Stimulated activated naive B cell treated with anti-CD40 and anti-IgM and Interleukin-4, amounts not matched to agents 10 μg/mL and 1 μg/mL and 100 μg/mL, for 72 hours (primary cell): Measurements from ENCODE around the gene LRRC8C.
A peak's percentile ranks its signal among the peaks of the same experiment; 100 is the strongest.

Source experiments
- ATAC-seq, 2 donors: fragments of 150-1000 bp; cut with Tn5 transposase; replicated peaks; 2 replicates each; pipeline ENCODE4 v1.10.0; 2021; ENCODE audit warnings: moderate library complexity in 1 of 2
- DNase-seq: peaks from one replicate; pipeline ENCODE4 v3.0.0; 2021
- H3K27ac Mint-ChIP-seq: one replicate; pipeline ENCODE4 v1.8.0; 2022; ENCODE audit warnings: mild to moderate bottlenecking, mixed read lengths
- H3K27me3 Mint-ChIP-seq, 2 donors: one replicate each; pipeline ENCODE4 v1.8.0; 2022; ENCODE audit warnings: mixed read lengths in 2 of 2
- H3K36me3 Mint-ChIP-seq, 2 donors: one replicate each; pipeline ENCODE4 v1.8.0; 2022; ENCODE audit warnings: mixed read lengths in 2 of 2, mild to moderate bottlenecking in 1 of 2
- H3K4me1 Mint-ChIP-seq, 2 donors: one replicate each; pipeline ENCODE4 v1.8.0; 2022; ENCODE audit warnings: mixed read lengths in 2 of 2, mild to moderate bottlenecking in 1 of 2
- H3K4me3 Mint-ChIP-seq, 2 donors: one replicate each; pipeline ENCODE4 v1.8.0; 2022; ENCODE audit warnings: mild to moderate bottlenecking in 2 of 2, mixed read lengths in 2 of 2, moderate library complexity in 1 of 2
- H3K9me3 Mint-ChIP-seq, 2 donors: one replicate each; pipeline ENCODE4 v1.8.0; 2022; ENCODE audit warnings: mixed read lengths in 2 of 2, mild to moderate bottlenecking in 1 of 2

Gene LRRC8C

DNA sequence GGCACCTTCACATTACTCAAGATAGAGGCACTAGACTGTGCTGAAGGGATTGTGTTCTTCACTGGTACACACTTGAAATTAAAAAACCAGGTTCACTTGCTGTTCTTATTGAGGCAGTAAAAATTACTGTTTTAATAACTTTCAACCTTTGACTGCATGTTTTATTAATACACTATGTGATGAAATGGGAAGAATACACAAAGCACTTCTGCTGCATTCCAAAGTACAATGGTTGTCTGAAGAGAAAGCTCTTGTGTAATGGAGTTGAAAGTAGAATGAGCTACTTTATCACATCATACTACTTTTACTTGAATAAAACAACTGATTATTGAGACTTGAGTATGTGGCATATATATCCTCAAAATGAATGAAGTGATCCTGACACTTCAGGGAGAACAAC, 49.7 kb downstream of the LRRC8C start:
- Mint-ChIP-seq H3K9me3 (peaks cover 17 to 19% of the 10 kb centered on the region in 2 donors), H3K4me3 (no peak overlapping the region), H3K36me3 (peaks cover 34 to 52% of the 10 kb centered on the region in 2 donors), H3K27me3 (no peaks in the 10 kb centered on the region), H3K27ac (no peak overlapping the region), H3K4me1 (peaks cover 31 to 38% of the 10 kb centered on the region in 2 donors)
- ATAC-seq = no peak
- DNase-seq = no peak

DNA sequence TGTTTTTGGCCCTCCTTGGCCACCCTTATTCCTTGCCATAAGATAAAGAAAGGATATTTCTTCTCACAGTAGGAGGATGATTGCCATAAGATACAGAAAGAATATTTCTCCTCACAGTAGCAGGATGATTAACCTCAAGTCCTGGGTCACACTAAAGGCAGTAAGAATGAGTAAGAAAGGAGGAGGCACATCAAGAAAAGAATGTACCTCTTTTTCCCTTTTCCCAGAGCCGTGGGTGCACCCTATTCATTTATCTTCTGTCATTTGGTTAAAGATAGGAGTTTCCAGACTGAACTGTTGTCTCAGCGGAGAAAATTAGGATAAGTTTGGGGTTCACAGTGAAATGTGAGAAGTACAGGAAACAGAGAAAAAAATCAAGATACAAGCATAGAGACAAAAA, 52.5 kb downstream of the LRRC8C start:
- DNase-seq (no peak), ATAC-seq (no peak)
- Mint-ChIP-seq H3K36me3 (peaks cover 46 to 61% of the 10 kb centered on the region in 2 donors), H3K4me1 (peaks cover 31 to 41% of the 10 kb centered on the region in 2 donors), H3K27me3 (no peaks in the 10 kb centered on the region), H3K9me3 (peaks cover 13 to 15% of the 10 kb centered on the region in 2 donors), H3K4me3 (no peak overlapping the region), H3K27ac (no peak overlapping the region)

DNA sequence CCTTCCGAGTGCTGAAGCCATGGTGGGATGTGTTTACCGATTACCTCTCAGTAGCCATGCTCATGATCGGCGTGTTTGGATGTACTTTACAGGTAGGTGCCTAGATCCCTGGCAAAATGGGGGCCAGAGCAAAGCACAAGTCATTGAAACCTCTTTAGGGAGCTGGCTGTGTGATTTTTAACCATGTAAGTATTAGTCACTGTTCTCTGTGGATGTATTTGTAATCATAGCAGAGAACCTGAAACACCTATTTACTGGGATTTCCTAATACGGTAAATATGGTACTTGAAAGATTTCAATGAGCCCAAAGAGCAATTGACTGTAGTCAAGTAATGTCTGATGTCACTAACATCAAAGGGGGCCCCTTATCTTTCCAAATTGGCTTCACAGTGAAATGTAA, 53.6 kb downstream of the LRRC8C start:
- no peak overlapping the region for H3K4me3 Mint-ChIP-seq
- no peaks in the 10 kb centered on the region for H3K27me3 Mint-ChIP-seq
- no peak for DNase-seq
- H3K9me3 Mint-ChIP-seq = peaks cover 7 to 9% of the 10 kb centered on the region in 2 donors
- peaks cover 43 to 63% of the 10 kb centered on the region in 2 donors for H3K36me3 Mint-ChIP-seq
- H3K4me1 Mint-ChIP-seq = peaks cover 30 to 34% of the 10 kb centered on the region in 2 donors
- H3K27ac Mint-ChIP-seq = no peak overlapping the region
- no peak for ATAC-seq

DNA sequence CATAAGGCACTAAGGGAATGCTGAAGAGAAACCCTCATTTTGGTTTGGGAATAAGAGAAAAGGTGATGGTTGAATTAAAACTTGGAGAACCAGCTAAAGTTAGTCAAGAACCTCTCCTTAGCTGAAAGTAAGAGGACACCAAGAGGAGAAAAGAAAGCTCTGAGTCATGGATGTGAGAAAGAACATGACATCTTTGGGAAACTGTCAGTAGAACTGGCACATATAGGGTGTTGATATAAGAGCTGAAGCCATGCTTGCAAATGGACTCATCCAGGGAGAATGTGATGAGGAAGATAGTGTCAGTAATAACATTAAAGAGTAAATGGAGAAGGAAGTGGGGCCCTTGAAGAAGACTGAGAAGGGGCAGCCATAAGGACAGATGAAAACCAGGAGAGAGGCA, 54.3 kb downstream of the LRRC8C start:
- Mint-ChIP-seq H3K27me3 (no peaks in the 10 kb centered on the region), H3K4me3 (no peak overlapping the region), H3K27ac (no peak overlapping the region), H3K9me3 (peaks cover 7 to 9% of the 10 kb centered on the region in 2 donors), H3K36me3 (peaks cover 42 to 61% of the 10 kb centered on the region in 2 donors), H3K4me1 (peaks cover 30 to 36% of the 10 kb centered on the region in 2 donors)
- DNase-seq (no peak), ATAC-seq (no peak)

DNA sequence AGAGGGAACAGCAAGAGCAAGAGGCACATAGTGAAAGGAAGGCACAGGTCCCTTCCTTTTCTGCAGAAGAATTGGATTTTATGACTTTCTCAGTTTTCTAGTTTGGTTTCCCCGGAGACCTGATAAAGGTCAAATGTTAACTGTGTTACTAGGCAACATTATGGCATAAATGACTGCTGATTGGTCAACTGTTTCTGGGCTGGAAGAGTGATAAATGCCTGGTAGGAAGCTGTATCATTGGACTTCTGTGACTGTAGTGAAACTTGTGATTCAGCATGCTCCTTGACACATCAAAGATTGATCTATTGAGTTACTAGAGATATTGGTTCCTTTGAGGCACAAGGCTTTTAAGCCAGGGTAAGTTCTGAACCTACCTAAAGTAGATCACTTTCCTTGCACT, 55.7 kb downstream of the LRRC8C start:
- ATAC-seq (peak; percentile 27 to 39), DNase-seq (no peak)
- Mint-ChIP-seq H3K27me3 (no peaks in the 10 kb centered on the region), H3K4me3 (no peak overlapping the region), H3K9me3 (peaks cover 7 to 9% of the 10 kb centered on the region in 2 donors), H3K27ac (peak overlapping the region; percentile 74), H3K4me1 (peaks cover 37 to 50% of the 10 kb centered on the region in 2 donors), H3K36me3 (peaks cover 42 to 61% of the 10 kb centered on the region in 2 donors)

DNA sequence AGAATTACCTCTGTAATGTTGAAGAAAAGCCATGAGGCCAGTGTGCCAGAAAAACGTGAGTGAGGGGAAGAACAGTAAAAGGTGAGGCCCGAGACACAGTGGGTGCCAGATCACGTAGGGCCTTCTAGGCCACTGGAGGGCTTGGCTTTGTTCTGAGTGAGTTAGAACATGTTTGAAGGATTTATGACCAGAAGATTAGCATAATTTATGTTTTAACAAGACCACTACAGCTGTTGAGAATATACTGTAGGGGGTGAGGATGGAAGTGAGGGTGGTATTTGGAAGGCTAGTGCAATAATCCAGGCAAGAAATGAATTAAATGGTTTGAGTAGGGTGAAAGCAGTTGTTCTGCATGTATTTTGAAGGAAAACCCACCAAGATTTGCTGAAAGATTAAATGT, 56.3 kb downstream of the LRRC8C start:
- Mint-ChIP-seq H3K27me3 (no peaks in the 10 kb centered on the region), H3K36me3 (peaks cover 42 to 60% of the 10 kb centered on the region in 2 donors), H3K4me3 (no peak overlapping the region), H3K4me1 (peaks cover 40 to 56% of the 10 kb centered on the region in 2 donors), H3K9me3 (peaks cover 7 to 9% of the 10 kb centered on the region in 2 donors), H3K27ac (peak overlapping the region; percentile 74)
- no peak for DNase-seq
- ATAC-seq = no peak

DNA sequence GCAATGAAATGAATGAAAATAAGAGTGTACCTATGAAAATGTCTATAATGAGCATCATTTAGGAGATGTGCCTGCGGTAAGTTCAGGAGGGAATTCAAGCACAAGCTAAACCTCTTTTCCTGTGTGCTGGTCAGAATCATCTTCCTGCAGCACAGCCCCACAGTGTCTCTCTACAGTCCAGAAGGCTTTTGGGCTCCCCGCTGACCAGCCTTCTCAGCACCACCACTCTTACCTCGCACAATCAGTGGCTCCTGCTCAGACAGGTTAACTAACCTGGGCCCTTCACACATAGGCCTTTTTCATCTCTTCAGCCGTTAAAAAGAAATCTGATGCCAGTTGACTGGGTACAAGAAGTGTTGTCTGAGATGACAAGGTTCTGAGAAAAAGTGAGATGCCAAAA, 57.7 kb downstream of the LRRC8C start:
- Mint-ChIP-seq H3K27me3 (no peaks in the 10 kb centered on the region), H3K9me3 (peaks cover 5 to 9% of the 10 kb centered on the region in 2 donors), H3K36me3 (peaks cover 36 to 51% of the 10 kb centered on the region in 2 donors), H3K4me1 (peaks cover 43 to 62% of the 10 kb centered on the region in 2 donors), H3K4me3 (no peak overlapping the region), H3K27ac (peak overlapping the region; percentile 82)
- DNase-seq = no peak
- no peak for ATAC-seq

DNA sequence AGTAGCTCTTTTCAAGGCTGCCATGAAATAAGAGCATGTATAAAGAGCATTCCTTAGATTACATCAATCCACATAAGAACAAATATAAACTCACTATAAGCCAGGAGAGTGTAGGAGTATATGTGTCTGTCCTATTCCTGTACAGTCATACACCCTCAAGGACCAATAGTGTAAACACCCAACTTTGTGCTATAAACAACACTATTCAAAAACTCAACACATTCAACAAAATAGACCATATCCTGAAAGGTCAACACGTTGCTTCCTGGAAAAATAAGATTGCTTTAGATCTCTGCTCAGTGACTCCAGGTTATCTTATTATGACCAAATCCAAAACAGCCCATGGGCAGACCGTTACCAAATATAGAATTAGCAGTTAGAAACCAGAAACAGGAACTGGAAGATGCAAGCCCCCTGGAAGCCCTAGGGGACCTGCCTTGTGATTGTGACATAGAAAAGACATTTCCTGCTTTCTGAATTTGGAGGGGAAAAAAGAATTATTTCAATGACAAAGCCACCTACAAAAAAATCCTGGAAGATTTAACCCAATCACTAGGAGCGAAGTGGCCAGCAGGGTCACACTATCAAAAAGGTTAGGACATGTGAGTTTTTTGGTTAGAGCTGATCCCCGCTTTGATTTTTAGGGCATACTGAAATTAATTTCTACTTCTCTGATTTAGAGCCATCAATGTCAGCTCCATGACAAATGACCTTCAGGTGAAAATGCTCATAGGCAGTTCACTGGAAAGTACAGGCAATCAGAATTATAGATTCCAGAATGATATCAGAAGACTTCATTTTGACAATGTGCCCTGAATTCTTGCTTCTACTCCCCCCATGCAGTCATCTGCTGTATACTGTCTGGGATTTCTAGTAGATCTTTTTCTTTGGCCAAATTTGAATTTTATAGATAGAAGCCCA, 59.9 kb downstream of the LRRC8C start:
- peak overlapping the region; percentile 14 to 56 for H3K4me3 Mint-ChIP-seq

DNA sequence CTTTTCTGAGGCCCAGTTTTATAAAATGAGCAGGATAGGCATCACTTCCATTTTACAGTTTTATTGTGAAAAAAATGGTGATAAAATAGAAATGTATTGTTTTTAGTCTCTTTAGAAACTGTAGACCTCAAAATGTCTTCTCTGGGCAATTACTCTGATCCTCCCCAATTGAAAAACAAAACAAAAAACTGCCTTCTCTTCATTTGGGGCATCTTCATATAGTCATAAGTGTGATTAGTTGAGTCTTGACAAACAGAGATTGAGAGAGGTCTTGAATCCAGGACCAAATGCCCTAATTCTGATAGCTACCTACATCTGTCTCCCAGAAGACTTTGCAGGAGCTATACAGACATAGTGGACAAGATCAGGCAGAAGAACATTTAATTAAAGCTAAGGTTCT, 62.9 kb downstream of the LRRC8C start:
- no peak overlapping the region for H3K4me3 Mint-ChIP-seq
- peaks cover 34 to 78% of the 10 kb centered on the region in 2 donors for H3K4me1 Mint-ChIP-seq
- H3K36me3 Mint-ChIP-seq = peaks cover 18 to 34% of the 10 kb centered on the region in 2 donors

More for the DNA sequence above, 59.9 kb downstream of the LRRC8C start:
- peaks cover 35 to 65% of the 10 kb centered on the region in 2 donors for H3K4me1 Mint-ChIP-seq
- DNase-seq (peak; percentile 60), ATAC-seq (peak; percentile 88 to 89)
- no peaks in the 10 kb centered on the region for H3K27me3 Mint-ChIP-seq
- H3K9me3 Mint-ChIP-seq = no peaks in the 10 kb centered on the region
- H3K36me3 Mint-ChIP-seq = peaks cover 27 to 40% of the 10 kb centered on the region in 2 donors
- H3K27ac Mint-ChIP-seq = peak overlapping the region; percentile 95

DNA sequence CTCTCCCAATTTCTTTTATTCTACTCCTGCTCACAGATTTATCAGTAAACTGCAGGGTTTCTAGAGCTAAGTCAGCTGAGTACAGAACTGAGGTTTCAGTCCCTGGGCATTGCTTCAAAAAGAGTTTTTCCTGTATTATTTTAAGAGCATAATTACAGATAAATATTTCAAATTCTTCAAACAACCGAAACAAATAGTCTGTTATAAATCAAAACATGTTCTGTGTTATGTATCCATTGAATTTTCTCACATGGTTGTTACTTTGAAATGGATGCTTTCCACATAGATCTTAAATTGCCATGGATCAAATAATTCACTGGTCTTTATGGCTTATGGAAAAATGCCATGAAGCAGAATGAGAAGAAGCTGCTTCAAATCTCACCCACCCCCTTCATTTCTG, 64.5 kb downstream of the LRRC8C start:
- no peak for DNase-seq
- peaks cover 22 to 39% of the 10 kb centered on the region in 2 donors for H3K36me3 Mint-ChIP-seq
- H3K27ac Mint-ChIP-seq = no peak overlapping the region
- no peaks in the 10 kb centered on the region for H3K27me3 Mint-ChIP-seq
- H3K4me1 Mint-ChIP-seq = peaks cover 36 to 87% of the 10 kb centered on the region in 2 donors
- H3K4me3 Mint-ChIP-seq = no peak overlapping the region
- no peak for ATAC-seq
- H3K9me3 Mint-ChIP-seq = no peaks in the 10 kb centered on the region

More for the DNA sequence above, 62.9 kb downstream of the LRRC8C start:
- Mint-ChIP-seq H3K27me3 (no peaks in the 10 kb centered on the region), H3K9me3 (no peaks in the 10 kb centered on the region), H3K27ac (peak overlapping the region; percentile 26)
- no peak for DNase-seq
- no peak for ATAC-seq

DNA sequence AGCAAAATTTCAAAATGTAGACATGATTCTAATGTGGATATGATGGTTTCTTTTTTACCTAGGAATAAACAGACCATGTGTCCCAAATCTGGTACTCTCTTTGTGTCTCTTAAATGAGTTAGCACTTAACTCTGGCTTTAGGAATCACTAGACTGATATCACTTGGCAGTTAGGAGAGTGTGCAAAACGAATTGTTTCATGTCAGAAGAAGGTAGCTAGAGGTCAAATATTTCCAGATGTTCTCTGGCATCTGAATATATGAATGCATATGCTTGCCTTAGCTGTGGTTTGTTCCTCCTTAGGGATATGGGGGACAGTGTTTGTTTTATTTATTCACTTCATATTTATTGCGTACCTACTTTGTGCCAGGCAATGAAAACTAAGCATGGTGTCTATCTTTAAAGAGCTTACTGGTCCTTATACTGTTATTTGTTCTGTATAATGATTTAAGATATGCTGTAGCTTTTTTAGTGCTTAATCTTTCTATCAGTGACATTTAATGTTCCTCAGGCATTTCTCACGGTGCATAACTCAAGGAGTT, 65.2 kb downstream of the LRRC8C start:
- Mint-ChIP-seq H3K4me1 (peaks cover 32 to 86% of the 10 kb centered on the region in 2 donors), H3K27ac (no peak overlapping the region), H3K4me3 (no peak overlapping the region), H3K27me3 (no peaks in the 10 kb centered on the region), H3K36me3 (peaks cover 22 to 39% of the 10 kb centered on the region in 2 donors), H3K9me3 (no peaks in the 10 kb centered on the region)
- no peak for DNase-seq
- no peak for ATAC-seq

DNA sequence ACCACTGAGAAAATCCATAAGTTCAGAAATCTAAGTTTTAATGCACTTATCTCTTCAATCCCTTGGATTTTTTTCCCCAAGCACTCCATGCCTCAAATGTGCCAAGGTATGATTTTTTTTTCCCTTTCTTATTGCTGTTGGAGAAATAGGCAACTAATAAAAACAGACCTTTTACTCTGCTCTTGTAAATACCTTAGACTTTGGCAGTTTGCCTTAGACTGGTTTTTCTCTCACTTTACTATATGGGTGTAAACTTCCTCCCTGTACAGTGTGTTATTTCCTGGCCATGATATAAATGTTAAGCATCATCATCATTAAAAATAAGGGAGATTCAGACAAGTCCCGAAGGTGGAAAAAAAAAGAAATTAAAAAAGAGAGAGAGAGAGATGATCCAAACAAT, 65.7 kb downstream of the LRRC8C start:
- H3K36me3 Mint-ChIP-seq = peaks cover 22 to 39% of the 10 kb centered on the region in 2 donors
- peak overlapping the region; percentile 1 to 4 for H3K4me3 Mint-ChIP-seq
- H3K4me1 Mint-ChIP-seq = peaks cover 33 to 83% of the 10 kb centered on the region in 2 donors
- ATAC-seq (no peak), DNase-seq (no peak)
- peak overlapping the region; percentile 88 for H3K27ac Mint-ChIP-seq
- no peaks in the 10 kb centered on the region for H3K9me3 Mint-ChIP-seq
- no peaks in the 10 kb centered on the region for H3K27me3 Mint-ChIP-seq

DNA sequence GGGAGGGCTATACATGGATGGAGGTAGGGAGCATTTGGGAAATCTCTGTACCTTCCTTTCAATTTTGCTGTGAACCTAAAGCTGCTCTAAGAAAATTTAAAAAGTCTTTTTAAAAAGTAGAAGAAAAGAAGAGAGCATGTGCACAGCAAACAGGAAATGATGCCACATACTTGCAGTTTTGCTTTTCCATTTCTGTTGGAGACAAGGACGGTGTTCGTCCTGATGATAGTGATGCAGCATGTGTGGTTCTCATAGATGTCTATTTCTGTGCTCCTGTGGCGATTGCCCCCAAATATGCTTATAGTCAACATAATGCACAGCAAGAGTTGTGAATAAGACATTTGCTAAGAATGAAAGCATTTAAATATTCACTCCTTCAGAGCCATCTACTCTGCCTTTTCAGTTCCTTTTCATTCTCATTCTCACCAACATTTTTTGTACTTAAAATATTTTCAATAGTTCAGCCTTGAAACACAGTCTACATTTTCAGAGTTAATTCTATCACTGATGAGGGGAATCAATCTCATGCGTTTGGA, 66.6 kb downstream of the LRRC8C start:
- Mint-ChIP-seq H3K36me3 (peaks cover 27 to 44% of the 10 kb centered on the region in 2 donors), H3K4me3 (peak overlapping the region; percentile 37 to 48), H3K27ac (peak overlapping the region; percentile 88), H3K4me1 (peaks cover 29 to 80% of the 10 kb centered on the region in 2 donors), H3K27me3 (no peaks in the 10 kb centered on the region), H3K9me3 (no peaks in the 10 kb centered on the region)
- peak; percentile 47 to 58 for ATAC-seq
- DNase-seq = no peak

DNA sequence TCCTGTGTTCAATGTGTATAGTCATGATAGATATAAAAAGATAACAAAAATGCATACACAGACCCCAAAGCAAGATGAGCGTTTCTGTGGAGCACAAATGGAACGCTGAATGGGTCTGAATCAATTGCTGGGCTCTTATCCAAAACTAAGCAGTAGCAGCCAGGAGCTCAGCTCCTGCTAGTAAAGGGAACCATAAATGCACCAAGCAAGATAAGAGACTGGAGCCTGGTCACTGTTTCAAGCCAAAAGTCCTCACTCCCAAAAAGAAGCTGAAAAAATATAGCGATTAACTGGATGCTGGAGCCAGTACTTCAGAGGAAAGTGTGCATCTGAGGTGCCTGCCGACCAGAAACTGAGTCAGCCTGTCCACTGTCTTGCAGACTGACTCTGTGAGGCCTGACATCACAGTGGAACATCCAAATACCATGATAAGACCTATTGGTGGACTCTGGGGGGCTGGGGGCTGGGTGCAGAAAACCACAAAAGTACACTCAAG, 68.9 kb downstream of the LRRC8C start:
- Mint-ChIP-seq H3K9me3 (no peaks in the 10 kb centered on the region), H3K27ac (peak overlapping the region; percentile 31), H3K27me3 (no peaks in the 10 kb centered on the region), H3K4me1 (peaks cover 29 to 76% of the 10 kb centered on the region in 2 donors), H3K4me3 (no peak overlapping the region), H3K36me3 (peaks cover 26 to 39% of the 10 kb centered on the region in 2 donors)
- ATAC-seq (peak; percentile 71), DNase-seq (no peak)
